GM19467 (cell line): ENCODE measurements around the gene AP5B1.
"Not testable (repeated sequence)": the region's sequence is repeated elsewhere in the genome, so short reads cannot be mapped to it uniquely, and the experiment has no call there.

ENCODE experiments used
- ATAC-seq: cut with Tn5 transposase; IDR thresholded peaks from one replicate; pipeline ENCODE4 v1.9.1; 2021; ENCODE audit warnings: mild to moderate bottlenecking, moderate library complexity; ENCODE audit not compliant: unreplicated experiment

The AP5B1 gene

GRCh38 chr11:65771589-65772112 lies 9.1 kb downstream of the AP5B1 start:
- no peak for ATAC-seq

- no peak for ATAC-seq
Observed at GRCh38 chr11:65770951-65771567, 9.7 kb downstream of the AP5B1 start.

GRCh38 chr11:65767806-65768205 lies 13.0 kb downstream of the AP5B1 start:
- not testable (repeated sequence) for ATAC-seq

DNA sequence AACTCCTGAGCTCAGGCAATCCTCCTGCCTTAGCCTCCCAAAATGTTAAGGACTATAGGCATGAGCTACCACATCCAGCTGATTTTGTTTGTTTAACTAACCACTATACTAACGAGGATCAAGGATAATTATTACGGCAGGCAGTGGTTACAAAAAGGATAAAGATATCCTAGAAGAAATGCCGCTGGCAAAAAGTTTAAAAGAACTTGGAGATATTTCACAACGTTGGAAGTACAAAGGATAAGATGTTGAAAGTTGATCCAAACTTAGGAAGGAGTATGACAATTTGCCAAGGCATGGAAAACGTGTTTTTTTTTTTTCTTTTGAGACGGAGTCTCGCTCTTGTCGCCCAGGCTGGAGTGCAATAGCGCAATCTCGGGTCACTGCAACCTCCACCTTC lies 13.4 kb downstream of the AP5B1 start:
- no peak for ATAC-seq

DNA sequence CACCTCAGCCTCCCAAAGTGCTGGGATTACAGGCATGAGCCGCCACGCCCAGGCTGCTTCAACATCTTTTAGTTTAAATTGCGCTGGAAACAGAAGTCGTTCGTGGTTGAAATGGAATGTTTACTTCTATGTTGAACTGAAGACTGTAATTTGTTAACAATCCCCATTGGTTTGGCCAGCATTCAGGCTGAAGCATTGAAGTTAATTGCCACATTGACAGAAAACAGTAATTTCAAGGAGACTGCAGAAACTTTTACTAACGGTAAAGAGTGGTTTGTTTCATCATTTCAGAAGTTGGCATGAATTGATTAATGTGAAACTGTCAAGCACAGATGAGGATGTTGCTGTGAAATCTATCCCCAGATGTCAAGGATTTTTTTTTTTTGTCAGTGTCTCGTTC lies 14.2 kb downstream of the AP5B1 start:
- no peak for ATAC-seq

- no peak for ATAC-seq
Observed at GRCh38 chr11:65764434-65764833, 16.3 kb downstream of the AP5B1 start.

DNA sequence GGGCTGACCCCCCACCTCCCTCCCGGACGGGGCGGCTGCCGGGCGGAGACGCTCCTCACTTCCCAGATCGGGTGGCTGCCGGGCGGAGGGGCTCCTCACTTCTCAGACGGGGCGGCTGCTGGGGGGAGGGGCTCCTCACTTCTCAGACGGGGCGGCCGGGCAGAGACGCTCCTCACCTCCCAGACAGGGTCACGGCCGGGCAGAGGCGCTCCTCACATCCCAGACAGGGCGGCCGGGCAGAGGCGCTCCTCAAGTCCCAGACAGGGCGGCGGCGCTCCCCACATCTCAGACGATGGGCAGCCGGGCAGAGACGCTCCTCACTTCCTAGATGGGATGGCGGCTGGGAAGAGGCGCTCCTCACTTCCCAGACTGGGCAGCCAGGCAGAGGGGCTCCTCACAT lies 18.0 kb downstream of the AP5B1 start:
- not testable (repeated sequence) for ATAC-seq

DNA sequence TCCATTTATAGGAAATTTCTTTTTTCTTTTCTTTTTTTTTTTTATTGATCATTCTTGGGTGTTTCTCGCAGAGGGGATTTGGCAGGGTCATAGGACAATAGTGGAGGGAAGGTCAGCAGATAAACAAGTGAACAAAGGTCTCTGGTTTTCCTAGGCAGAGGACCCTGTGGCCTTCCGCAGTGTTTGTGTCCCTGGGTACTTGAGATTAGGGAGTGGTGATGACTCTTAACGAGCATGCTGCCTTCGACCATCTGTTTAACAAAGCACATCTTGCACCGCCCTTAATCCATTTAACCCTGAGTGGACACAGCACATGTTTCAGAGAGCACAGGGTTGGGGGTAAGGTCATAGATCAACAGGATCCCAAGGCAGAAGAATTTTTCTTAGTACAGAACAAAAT lies 18.6 kb downstream of the AP5B1 start:
- not testable (repeated sequence) for ATAC-seq

- ATAC-seq, result no peak
Observed at GRCh38 chr11:65745049-65745448, 35.7 kb downstream of the AP5B1 start.

DNA sequence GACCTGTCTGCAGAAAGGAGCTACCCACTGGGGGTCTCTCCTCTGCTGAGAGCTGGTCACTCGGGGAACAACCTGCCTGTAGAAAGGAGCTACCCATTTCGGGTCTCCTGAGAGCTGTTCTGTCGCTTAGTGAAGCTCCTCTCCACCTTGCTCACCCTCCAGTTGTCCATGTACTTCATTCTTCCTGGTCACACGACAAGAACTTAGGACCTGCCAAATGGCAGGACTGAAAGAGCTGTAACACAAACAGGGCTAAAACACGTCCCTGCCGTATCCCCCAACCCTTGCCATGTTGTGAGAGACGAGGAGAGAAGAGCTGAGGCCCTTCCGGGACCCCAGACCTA lies 36.1 kb downstream of the AP5B1 start:
- ATAC-seq, result no peak

GRCh38 chr11:65744026-65744698 lies 36.6 kb downstream of the AP5B1 start:
- no peak for ATAC-seq

DNA sequence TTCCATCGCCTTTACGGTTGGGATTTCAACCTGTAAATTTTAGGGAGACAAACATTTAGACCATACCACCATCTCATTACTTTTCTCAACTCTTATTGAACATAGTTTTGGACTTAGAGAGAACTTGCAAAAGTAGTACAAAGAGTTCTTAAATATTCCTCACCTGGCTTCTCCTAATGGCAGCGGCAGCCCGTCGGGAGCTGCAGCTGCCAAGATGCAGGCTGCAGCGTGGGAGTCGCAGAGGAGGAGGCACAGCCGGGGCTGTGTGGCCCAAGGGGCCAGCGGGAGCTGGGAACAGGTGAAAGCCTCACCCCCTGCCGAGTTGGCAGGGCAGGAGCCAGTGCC lies 37.1 kb downstream of the AP5B1 start:
- ATAC-seq, result no peak

GRCh38 chr11:65742353-65742752 lies 38.4 kb downstream of the AP5B1 start:
- no peak for ATAC-seq

DNA sequence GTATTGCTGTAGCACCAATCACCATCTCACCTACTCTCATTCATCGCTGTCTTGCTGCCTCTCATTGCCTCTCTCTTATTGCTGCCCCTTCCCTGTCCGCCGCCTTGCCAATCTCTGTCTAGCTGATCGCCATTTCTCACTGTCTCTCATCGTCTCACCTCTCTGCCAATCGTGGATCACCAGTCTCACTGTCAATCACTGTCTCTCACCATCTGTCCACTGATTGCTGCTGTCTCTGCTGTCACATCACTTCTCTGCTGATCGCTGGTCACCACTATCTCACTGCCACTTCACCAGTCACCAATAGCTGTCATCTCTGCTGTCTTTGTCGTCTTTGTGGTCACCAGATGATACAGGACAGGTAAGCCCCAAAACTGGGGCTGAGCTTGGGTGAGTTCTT lies 39.6 kb downstream of the AP5B1 start:
- ATAC-seq, result no peak

DNA sequence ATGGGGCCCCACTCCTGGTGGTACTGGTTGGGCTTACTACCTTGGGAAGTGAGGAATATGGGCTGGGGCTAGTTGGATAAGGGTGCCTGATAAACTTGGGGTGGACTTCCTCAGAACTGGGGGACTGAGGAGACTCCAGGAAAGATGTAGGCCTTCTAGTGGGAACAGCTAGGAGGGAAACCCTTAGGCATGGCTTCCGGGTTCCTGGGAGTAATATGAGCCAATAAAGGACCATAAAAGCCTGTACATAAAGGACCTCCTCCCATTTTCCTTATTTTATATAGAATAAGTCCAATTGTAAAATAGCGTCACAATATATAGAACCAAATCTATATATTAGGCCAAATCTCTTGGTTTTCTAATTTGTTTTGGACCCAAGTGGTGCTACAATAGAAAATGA lies 41.8 kb downstream of the AP5B1 start:
- ATAC-seq, result no peak

- no peak for ATAC-seq
Observed at GRCh38 chr11:65736810-65737209, 44.0 kb downstream of the AP5B1 start.

DNA sequence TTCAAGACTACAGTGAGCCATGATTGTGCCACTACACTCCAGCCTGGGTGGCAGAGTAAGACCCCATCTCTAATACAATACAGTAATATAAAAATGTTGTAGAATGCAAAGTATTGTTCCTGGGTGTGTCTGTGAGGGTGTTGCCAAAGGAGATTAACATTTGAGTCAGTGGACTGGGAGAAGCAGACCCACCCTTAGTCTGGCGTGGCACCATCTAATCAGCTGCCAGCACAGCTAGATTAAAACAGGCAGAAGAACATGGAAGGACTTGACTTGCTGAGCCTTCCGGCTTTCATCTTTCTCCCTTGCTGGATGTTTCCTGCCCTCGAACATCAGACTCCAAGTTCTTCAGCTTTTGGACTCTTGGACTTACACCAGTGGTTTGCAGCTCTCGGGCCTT lies 45.7 kb downstream of the AP5B1 start:
- ATAC-seq, result not testable (repeated sequence)

DNA sequence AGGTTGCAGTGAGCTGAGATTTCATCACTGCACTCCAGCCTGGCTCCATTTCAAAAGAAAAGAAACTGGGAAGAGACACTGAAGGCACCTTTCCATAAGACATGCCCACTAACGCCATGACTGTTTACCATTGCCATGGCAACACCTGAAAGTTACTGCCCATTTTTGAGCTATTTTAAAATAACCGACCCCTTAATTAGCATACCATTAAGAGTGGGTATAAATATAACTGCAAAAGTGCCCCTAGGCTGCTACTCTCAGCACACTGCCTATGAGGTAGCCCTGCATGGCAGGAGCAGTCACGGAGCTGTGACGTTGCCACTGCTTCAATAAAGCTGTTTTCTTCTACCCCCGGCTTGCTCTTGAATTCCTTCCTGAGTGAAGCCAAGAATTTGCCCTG lies 50.3 kb downstream of the AP5B1 start:
- ATAC-seq, result no peak

DNA sequence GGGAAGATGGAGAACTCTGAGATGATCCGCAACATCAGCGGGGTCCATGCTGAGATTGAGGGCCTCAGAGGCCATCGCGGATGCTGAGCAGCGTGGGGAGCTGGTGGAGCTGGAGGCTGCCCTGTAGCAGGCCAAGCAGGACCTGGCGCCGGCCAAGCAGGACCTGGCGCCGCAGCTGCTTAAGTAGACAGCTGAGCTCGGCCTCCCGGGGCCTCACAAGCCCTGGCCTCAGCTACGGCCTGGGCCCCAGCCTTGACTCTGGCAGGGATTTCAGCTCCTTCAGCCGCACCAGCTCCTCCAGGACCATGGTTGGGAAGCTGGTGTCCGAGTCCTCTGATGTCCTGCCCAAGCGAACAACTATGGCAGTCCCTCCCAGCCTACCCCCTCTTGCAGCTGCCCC lies 52.9 kb downstream of the AP5B1 start:
- ATAC-seq, result no peak

DNA sequence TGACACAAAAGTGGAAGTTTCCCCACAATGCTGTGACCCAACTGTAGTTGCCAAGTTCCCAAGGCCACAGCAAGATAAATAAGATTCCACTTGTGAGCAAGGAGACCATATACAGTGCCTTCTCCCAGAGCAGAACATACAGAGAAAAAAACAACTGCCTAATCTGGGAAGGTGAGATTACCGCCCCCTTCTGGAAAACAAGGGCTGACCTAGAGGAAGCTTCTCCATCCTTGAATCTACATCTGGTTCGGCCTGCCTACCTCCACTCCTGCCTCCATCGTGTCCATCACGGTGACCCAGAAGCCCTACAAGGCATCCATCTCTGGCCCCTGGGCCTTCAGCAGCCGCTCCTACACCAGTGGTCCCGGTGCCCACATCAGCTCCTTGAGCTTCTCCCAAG lies 54.1 kb downstream of the AP5B1 start:
- no peak for ATAC-seq
